ENCODE results near the gene RGS9.

DNA sequence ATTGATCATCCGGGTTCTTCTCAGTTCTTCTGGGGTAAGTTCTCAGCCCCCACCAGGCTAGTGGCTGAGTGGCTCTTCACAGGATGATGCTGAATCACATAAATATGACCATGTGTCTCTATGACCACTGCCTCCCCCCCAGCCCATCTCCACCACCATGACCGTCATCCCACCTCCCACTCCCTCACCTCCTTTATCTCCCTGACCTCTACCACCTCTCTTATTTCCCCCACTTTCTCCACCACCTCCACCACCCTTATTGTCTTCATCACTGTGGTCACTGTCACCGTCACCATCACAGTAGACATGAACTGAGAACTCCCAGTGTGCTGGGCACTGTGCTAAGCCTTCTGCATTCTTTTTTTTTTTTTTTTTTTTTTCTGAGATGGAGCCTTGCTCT lies 32.5 kb downstream of the RGS9 start:
- no peak for TF ChIP-seq RNF2 (IDR thresholded peaks at IDR 0.05; ENCODE audit: borderline replicate concordance, low read depth)
- TF ChIP-seq CTCF (IDR thresholded peaks at IDR 0.05) = no peak
- TF ChIP-seq, protein P1, sequence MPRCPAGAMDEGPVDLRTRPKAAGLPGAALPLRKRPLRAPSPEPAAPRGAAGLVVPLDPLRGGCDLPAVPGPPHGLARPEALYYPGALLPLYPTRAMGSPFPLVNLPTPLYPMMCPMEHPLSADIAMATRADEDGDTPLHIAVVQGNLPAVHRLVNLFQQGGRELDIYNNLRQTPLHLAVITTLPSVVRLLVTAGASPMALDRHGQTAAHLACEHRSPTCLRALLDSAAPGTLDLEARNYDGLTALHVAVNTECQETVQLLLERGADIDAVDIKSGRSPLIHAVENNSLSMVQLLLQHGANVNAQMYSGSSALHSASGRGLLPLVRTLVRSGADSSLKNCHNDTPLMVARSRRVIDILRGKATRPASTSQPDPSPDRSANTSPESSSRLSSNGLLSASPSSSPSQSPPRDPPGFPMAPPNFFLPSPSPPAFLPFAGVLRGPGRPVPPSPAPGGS (IDR thresholded peaks at IDR 0.05) = no peak
- no peak for TF ChIP-seq EP300 (IDR thresholded peaks at IDR 0.05)
- no peak for TF ChIP-seq KDM5A (IDR thresholded peaks at IDR 0.05)
- TF ChIP-seq MAX (IDR thresholded peaks at IDR 0.05) = no peak

Data from A549 (cell line).